ENCODE measurements around the gene CENPH. TPM values are rescaled to one million over a fixed set of nuclear protein-coding genes. Genes with fewer than 3 reads are reported as not detected.

Gene CENPH
- total and polyA plus RNA-seq, 2 of the 13 experiments (the other 11 are each of a cell fraction or from before 2014, with no cell fraction given): 11.2 to 28.8 TPM

- peak; percentile 78; the same call in 1 of the 2 replicates for TF ChIP-seq ZNF512B (CRISPR knock-in tag; IDR thresholded peaks at IDR 0.05; ENCODE audit: borderline replicate concordance)
- TF ChIP-seq PCBP2 (optimal IDR thresholded peaks at IDR 0.05; ENCODE audit: low read depth, low read length, poor library complexity, severe bottlenecking): no peak
- TF ChIP-seq MTERF4 (CRISPR knock-in tag; IDR thresholded peaks at IDR 0.05): peak; percentile 68; the same call in 1 of the 2 replicates
- TF ChIP-seq ZNF329 (CRISPR knock-in tag; IDR thresholded peaks at IDR 0.05; ENCODE audit: low read depth): peak; percentile 54; the same call in 1 of the 2 replicates
- TF ChIP-seq ZNF101 (CRISPR knock-in tag; IDR thresholded peaks at IDR 0.05; ENCODE audit: borderline replicate concordance, low read depth): no peak
- peak; percentile 92 for TF ChIP-seq GABPB1 (CRISPR knock-in tag; IDR thresholded peaks at IDR 0.05)
- TF ChIP-seq NFIC (IDR thresholded peaks at IDR 0.05; ENCODE audit: low read length): no peak
- TF ChIP-seq ZFP36L2 (CRISPR knock-in tag; IDR thresholded peaks at IDR 0.05): no peak
- peak; percentile 77; the same call in 1 of the 2 replicates for TF ChIP-seq ZNF788 (CRISPR knock-in tag; IDR thresholded peaks at IDR 0.05; ENCODE audit: borderline replicate concordance)
- TF ChIP-seq RFXANK (CRISPR knock-in tag; IDR thresholded peaks at IDR 0.05): no peak
- no peak; the same call in 1 of the 2 replicates for TF ChIP-seq GATA4 (IDR thresholded peaks at IDR 0.05; ENCODE audit: borderline replicate concordance, low read depth)
- TF ChIP-seq ISL2 (CRISPR knock-in tag; IDR thresholded peaks at IDR 0.05): peak; percentile 50; the same call in 1 of the 2 replicates
- no peak for TF ChIP-seq STAG1 (CRISPR knock-in tag; IDR thresholded peaks at IDR 0.05)
- TF ChIP-seq RARA (CRISPR knock-in tag; IDR thresholded peaks at IDR 0.05): 0 out of 2 replicates have a peak, but pooled peaks have one; percentile 3
- TF ChIP-seq ZNF318 (CRISPR knock-in tag; IDR thresholded peaks at IDR 0.05): 0 out of 2 replicates have a peak, but pooled peaks have one; percentile 10
- no peak for TF ChIP-seq ZBTB7A (CRISPR knock-in tag; IDR thresholded peaks at IDR 0.05)
- no peak for TF ChIP-seq REXO4 (CRISPR knock-in tag; IDR thresholded peaks at IDR 0.05; ENCODE audit: borderline replicate concordance)
Observed at GRCh38 chr5:69234457-69235268, 45.3 kb downstream of the CENPH start, which contains the start of gene CDK7 (continued).

Data from HepG2 (cell line).